Cerebellar nuclear complex (tissue), 1 donor: ENCODE measurements around the gene RPL35A.
"Not testable (repeated sequence)": the region's sequence is repeated elsewhere in the genome, so short reads cannot be mapped to it uniquely, and the experiment has no call there.

Source experiments
- DNase-seq, 2 experiments: peaks; one replicate each; lab custom pipeline; 2025; lab: John Stamatoyannopoulos, UW

RPL35A gene

DNA sequence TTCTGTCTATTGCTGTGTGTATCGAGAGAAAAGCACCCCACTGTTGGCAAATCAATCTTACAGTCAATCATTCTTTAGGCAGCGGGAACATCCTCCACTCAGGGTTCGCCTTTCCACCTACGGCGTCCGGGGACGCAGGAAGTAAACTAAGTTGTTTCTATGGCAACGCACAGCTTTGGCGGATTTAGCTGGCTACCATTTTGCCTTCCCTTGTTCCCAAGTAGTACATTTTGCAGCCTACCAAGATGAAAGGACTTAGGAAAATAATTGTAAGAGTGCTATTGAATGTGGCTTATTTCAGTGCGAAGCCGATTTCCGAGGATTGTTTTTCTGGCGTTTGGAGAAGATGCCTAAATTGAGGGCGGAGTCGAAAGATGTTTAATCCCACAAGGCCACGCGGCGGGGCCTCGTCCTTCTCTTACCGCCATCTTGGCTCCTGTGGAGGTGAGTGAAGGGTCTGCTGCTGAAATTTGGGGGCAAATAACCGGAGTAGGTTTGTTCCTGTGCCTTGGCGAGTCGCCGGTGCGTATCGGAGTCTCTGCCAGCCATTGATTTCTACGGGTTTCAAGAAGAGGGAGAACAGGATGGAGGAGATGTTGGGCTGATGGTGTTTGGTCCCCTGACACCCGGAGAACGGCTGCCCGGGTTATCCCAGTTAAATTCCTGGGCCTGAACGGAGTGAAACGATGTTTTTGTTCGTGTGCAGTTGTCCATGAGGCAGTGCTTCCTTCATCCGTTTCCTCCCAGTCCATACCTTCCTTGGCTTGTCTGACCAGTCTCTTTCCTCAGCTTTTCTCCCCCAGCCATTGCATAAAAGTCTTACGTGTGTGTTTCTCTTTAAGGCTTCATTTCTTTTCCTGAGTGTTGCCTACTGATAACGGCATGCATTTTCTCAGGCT lies at the start of gene RPL35A:
Gene RPL35A, plus strand, starts transcription at position 413 of the 899 bp plus-strand sequence. CDS start 778 bp downstream, outside the sequence.
- peak; percentile 58 to 74 for DNase-seq

DNA sequence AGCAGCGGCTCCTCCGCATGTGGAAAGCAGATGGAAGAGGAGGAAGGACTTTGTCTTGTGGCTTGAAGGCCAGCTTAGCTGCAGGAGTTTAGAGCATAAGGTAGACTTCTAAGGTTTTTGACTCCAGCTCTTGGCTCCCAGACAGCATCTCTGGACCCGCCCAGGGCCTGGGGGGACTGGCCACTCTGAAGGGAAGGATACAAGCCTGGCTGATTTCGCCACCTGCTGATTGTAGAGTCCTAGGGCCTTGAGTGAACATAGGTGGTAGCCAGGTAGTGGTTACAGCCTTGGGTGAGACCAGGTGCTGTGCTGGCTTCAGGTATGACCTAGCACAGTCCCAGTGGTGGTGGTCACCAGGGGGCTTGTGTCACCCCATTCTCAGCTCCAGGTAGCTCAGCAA lies 48.4 kb upstream of the RPL35A start:
- DNase-seq = no peak

DNA sequence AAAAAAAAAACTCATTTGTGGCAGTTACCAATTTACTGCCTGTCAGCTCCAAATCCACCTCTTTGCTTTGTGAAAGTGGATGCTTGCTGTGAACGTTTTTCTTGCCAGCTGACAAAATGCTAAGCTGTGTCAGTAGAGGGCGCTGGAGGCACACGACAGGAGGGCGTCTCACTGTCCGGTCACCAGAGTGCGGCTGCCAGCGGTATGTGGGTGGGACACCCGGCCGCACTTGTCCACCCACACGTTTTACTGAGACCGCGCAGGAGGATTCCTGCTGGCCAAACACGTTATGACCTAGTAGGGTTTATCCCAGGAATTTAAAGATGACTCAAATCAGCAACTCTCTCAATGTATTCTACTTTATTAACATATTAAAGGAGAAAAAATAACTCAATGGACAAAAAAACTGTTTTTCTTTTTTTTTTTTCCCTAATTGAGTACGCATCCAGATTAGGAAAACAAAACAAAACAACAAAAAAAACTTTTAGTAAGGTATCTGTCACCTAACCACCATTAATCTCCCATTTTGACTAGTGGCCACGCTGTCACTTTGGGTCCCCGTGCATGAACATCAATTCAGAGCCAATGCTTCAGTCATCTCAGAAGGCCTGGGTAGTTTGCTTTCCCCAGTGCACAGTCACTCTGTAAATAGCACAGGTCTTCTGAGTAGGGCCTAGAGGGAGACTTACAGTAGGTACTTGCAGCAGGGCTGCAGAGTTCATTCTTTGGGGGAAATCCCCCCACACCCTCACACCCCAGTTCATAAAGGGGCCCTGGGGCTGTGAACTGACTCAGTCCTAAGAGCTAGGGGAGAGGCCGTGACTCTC lies 43.8 kb upstream of the RPL35A start:
- peak in 1 of 2 experiments; percentile 49 for DNase-seq

DNA sequence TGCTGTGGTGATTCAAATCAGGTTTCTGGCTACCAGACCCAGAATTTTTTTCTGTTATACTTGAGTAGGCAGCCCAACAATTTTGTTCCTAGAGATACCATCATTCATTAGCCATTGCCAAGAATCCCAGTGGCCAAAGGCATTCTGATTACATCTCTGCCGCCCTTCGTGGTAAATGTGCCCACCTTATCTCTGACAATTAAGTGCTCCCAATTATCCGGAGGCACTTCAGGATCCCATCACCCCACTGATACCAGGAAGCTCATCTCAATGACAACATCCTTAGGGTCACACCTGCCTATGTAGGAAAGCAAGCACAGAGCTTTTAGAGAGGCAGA lies 43.2 kb upstream of the RPL35A start:
- no peak for DNase-seq

DNA sequence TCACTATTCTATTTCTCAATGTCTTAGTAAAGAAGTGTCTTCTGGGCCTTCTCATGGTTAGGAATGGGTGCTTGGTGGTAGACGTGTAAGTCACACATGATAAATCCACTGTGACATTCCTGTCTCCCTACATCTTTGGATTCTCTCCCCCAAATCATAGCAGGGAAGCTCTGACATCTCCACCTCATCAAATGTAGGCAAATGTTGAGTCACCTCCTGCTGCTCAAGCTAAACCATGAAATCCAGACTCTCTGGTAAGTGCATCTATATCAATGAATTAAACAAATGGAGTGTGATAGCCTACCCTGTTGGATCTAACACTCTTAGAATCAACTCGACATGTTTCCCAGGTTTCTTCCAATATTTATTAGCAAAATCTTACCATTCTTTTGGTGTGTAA lies 42.8 kb upstream of the RPL35A start:
- no peak for DNase-seq

DNA sequence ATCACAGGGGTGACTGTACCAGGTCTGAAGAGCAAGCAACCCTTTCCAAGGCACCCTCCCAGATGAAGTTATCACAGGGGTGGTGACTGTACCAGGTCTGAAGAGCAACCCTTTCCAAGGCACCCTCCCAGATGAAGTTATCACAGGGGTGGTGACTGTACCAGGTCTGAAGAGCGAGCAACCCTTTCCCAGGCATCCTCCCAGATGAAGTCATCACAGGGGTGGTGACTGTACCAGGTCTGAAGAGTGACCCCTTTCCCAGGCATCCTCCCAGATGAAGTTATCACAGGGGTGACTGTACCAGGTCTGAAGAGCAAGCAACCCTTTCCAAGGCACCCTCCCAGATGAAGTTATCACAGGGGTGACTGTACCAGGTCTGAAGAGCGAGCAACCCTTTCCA lies 41.4 kb upstream of the RPL35A start:
- not testable (repeated sequence) for DNase-seq

DNA sequence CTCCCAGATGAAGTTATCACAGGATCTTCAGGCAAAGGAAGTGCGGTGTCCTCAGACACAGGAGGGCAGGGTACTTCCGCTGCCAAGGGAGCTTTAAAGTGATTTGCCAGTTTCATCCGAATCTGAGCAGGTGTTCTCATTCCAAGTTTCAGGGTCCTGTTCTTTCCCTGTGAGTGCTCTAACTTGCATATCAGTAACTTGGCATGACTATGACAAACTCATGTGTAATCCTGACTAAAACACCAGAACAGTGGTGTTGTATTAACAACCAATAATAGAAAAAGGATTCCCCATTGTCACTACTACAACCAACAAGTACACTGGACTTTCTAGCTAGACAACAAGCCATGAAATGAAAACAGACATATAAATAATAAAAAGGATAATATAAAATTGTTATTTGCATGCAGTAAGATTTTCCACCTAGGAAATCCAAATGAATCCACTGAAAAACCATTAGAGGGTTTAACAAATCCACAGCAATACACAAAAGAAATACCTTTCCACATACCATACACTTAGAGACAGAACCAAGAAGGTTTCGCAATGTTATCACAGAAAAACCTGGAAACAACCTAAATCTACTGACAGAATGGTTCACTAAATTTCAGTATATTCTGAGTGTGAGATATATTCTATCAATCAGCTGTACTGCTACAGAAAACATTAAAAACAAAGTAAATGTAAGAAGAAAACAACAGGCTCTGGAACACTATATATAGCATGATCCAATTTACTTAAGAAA lies 40.9 kb upstream of the RPL35A start:
- no peak for DNase-seq

DNA sequence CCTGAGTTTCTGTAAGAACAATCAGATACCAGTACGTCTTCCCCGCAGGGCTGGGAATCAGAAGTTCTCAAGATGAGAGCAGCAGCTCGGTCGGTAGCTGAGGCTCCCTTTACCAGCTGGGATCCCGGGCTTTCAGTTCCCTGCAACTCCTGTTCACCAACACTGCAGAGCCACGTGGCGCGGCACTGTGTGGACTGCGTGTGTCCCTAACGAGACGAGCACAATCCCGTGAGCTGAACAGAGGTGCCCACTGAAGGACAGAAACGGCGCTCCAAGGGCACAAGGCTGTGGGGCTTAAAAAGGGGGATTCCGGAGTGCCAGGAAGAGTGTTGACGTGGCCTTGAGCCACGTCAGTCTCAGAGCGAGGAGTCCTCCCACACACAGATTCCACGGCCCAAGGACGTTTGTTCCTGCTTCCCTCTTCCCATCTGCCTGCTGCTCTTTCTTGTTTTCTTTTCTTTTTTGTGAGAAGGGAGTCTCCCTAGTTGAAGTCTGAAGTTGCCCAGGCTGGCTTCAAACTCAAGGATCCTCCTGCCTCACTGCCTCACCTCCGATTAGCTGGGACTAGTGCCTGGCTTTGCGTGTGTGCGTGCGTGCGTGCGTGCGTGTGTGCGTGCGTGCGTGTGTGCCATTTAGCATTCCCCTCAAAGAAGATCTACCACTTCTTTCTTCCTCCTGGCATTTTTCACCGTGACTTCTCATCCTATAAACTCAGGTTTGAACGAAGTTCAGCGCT lies 37.1 kb upstream of the RPL35A start:
- DNase-seq = no peak

DNA sequence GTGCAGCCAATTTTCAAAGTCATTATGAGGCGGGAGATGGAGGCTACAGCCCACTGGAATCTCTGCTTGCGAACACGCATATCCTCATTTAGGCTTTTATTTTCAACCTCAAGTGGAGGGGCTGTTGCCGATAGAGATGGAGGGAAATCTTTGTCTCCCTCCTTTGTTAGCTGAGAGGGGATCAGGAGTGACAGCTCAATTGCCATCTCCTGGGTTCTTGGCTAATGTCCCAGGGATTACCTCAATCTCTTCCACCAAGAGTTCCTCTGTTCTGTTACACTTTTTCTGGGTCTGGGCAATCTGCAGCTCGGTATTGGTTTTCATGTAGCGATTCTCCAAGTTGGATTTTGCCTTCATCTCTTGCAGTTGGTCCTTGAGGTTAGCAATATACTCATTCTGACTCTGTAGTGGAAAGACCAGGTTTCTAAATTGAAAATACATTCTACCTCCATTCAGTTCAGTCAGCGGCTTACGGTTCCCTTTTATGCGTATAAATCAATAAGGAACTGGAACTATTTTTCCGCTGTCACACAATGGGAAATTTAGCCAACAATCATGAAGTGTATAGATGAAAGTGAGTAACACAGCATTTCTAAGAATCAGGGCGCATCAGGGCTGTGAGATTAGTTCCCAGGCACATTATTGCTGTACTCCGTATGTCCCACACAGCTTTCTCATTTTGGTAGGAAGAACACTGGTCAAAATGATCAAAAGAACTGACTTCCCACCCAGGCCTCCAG lies 36.2 kb upstream of the RPL35A start:
- no peak for DNase-seq

DNA sequence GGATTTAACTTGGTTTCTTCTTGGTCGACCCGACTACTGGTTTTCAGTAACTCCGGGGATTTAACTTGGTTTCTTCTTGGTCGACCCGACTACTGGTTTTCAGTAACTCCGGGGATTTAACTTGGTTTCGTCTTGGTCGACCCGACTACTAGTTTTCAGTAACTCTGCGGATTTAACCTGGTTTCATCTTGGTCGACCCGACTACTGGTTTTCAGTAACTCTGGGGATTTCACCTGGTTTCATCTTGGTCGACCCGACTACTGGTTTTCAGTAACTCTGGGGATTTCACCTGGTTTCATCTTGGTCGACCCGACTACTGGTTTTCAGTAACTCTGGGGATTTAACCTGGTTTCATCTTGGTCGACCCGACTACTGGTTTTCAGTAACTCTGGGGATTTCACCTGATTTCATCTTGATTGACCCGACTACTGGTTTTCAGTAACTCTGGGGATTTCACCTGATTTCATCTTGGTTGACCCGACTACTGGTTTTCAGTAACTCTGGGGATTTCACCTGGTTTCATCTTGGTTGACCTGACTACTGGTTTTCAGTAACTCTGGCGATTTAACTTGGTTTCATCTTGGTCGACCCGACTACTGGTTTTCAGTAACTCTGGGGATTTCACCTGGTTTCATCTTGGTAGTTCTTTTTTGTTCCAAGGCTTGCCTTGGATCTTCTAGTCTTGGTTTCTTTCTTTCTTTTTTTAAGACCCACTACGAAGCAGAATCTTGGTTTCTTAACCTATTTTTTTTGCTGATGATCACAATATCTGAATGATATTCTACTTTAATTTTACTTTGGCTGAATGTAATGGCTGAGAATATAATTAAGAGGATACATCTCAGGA lies 28.3 kb upstream of the RPL35A start:
- not testable (repeated sequence) for DNase-seq

DNA sequence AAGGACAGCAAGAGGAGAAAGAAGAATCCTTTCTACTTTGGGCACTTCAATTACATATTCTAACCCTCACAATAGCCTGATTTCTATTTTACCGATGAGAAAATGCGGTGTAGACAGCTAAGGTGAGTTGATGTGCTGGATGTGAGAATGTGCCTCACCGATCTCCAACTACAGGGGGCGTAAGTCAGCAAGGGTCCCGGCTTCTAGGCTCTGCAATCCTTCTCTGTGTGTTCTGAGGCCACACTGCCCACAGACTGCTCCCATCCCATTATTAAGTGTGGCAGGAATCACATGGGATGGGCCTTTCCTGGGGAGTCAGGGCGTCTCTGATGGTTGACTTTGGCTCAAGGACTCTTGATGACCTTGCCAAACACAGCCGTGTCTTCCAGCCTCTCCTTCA lies 23.6 kb upstream of the RPL35A start:
- no peak for DNase-seq

DNA sequence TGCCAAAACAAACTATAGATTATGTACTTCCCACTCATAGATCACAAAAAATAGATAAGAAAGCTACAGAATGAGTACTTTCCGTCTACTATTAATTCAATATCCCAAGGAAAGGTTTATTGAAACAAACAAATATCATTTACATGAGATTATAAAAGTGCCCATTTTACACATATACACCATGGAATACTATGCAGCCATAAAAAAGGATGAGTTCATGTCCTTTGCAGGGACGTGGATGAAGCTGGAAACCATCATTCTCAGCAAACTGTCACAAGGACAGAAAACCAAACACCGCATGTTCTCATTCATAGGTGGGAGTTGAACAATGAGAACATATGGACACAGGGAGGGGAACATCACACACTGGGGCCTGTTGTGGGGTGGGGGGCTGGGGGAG lies 22.4 kb upstream of the RPL35A start:
- DNase-seq = not testable (repeated sequence)

DNA sequence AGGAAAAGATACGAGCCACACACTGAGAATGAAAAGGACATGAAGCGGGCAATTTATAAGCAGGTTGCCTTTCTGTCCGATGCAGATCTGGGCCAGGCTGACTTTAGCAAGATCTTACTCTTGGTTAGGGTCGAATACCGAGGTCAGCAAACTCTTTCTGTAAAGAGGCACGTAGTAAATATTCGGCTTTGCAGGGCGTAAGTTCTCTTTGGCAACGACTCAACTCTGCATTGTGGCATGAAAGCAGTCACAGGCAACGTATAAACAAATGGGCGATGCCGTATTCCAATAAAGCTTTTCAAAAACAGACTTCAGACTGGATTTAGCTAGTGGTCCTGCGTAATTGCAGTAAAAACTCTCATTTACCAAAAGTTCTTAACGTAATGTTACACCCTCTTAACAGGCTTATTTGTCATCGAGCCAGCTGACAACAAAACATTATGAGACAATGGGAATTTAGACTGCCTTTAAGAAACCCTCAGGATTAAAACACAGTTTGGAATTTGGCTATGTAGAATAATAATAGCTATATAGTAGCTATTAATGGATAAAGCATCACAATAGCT lies 13.1 kb upstream of the RPL35A start:
- DNase-seq = no peak

DNA sequence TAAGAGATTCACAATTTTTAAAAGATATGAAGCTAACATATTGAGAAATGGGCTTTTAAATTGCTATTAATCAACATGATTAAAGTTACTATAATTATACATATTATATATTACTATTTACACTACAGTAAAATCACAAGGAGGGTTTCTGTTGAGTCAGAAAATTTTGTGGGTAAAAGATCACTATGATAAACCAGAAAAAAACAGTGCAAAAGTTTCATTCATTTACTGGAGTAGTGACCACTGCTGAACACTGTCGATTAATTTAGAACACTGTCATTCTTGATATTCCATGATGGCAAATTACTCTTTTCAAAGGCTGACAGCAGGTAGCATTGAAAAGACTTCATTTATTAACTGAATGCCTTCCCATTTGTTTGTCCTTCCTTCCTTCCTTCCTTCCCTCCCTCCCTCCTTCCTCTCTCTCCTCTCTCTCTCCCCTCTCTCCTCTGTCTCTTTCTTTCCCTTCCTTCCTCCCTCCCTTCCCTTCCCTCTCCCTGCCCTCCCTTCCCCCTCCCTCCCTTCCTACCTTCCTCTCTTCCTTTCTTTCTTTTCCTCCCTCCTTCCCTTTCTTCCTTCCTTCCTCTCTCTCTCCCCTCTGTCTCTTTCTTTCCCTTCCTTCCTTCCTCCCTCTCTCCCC lies 9.1 kb upstream of the RPL35A start:
- no peak for DNase-seq

DNA sequence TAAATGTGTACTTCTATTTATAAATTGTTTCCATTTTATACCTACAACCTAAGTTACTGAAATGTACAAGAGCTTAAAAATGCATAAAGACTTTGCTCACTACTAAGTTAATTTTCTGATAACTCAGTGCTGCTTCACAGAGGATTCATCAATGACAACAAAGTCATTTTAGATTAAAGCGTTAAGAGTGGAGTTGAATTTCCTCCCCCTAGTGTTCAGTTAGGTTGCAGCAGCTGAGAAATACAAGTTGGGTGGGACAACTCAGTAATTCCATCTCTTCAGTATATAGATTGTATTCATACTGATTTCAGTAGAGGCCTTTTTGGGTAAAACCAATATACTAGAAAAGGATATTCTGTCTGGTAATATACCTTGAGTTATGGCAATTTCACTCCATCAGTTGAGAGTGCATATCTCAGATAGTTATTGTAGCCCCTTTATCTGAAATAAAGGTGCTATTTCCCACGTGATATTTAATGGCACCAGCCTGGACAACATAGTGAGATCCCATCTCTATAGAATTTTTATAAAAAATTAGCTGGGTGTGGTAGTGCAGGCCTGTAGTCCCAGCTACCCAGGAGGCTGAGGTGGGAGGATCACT lies 6.9 kb upstream of the RPL35A start:
- DNase-seq = no peak

DNA sequence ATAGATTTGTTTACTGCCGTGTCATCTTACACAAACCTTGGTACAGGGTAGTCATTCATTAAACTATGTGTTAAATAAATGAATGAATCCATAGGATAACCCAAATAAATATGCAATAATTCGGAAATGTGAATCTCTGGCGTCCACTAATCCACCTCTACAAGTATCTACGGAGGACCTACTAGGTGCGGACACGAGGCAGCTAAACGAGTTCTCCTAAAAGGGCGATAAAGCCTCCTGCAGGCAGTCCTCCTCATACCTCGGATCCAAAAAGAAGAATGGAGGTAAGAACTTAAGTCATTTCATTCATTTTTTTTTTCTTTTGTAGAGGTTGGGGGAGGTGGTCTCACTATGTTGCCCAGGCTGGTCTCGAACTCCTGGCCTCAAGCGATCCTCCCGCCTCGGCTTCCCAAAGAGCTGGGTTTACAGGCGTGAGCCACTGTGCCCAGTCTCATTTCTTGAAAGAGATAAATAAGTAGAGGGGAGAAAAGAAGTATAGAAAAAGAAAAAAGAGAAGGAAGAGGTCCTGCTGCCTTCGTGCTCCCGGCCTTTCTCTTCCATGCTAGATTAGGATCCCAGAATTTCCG lies 706 bp upstream of the RPL35A start:
- no peak for DNase-seq

DNA sequence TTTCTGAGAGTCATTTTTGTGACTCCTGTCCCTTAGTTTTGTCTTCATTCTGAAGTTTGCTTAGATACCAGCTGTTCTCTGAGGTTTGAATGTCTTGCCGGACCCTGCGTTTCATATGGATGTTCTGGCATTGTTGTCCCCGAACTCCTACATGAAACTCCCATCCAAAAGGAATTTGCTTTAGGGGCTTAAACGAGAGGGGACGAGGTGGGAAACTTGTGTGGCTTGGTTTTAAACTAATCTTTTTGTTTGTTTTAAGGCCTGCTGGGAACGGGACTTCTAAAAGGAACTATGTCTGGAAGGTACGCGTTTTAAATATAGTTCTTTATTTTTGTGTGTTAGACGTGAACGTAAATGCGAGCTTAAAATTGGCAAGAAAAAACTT lies 679 bp downstream of the RPL35A start:
- no peak for DNase-seq

DNA sequence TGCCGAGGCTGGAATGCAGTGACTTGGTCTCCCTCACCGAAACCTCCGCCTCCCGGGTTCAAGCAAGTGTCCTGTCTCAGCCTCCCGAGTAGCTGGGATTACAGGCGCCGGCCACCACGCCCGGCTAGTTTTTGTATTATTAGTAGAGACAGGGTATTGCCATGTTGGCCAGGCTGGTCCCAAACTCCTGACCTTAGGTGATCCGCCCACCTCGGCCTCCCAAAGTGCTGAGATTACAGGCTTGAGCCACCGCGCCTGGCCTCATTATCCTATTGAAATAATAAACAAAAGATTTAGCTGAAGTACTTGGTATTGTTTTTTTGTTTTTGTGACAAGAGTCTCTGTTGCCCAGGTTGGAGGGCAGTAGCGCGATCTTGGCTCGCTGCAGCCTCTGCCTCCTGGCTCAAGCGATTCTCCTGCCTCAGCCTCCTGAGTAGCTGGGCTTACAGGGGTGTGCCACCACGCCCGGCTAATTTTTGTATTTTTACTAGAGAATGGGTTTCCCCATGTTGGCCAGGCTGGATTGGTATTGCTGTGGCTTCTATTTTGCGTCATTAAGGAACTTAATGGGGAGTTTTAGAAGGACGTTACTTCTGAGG lies 1.5 kb downstream of the RPL35A start:
- DNase-seq = no peak
